Stimulated activated CD8-positive, alpha-beta memory T cell treated with anti-CD3 and anti-CD28 coated beads, Interleukin-4, amount 100 ng/mL, for 24 hours (primary cell): ENCODE measurements around the gene ISM1.
"Not testable (repeated sequence)": the region's sequence is repeated elsewhere in the genome, so short reads cannot be mapped to it uniquely, and the experiment has no call there.

Source experiments
- DNase-seq: peaks from one replicate; pipeline ENCODE4 v3.0.0-alpha.2; 2020; ENCODE audit warnings: low read depth

ISM1 gene

DNA sequence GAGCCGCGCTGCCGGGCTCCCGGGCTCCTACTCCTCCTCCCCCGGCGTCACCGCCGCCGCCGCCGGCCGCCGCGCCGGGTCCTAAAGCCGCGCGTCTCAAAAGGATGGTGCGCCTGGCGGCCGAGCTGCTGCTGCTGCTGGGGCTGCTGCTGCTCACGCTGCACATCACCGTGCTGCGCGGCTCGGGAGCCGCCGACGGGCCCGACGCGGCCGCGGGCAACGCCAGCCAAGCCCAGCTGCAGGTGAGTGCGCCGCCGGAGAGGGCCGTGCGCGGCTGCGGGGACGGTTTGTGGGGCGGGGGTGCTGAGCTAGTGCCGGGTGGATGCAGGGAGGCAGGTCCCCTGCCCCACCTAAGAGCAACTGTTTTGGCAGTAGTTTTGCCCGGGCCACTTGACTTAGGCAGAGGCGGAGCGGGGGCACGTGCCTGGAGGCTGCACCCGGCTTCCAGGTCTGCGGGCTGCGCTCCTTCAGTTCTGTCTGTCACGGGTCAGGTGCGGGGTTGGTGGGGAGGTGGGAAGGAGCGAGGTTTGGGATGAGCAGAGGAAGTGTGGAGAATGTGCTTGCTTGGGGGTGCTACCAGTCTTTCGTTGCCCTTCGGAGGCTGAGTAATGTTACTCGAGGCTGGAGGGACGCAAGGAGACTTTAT, 722 bp downstream of the ISM1 start:
- DNase-seq = peak; percentile 47

- no peak for DNase-seq
These were observed 1.2 kb downstream of the ISM1 start for GRCh38 chr20:13222319-13222716.

- no peak for DNase-seq
These were observed 2.9 kb downstream of the ISM1 start for GRCh38 chr20:13223736-13224520.

DNA sequence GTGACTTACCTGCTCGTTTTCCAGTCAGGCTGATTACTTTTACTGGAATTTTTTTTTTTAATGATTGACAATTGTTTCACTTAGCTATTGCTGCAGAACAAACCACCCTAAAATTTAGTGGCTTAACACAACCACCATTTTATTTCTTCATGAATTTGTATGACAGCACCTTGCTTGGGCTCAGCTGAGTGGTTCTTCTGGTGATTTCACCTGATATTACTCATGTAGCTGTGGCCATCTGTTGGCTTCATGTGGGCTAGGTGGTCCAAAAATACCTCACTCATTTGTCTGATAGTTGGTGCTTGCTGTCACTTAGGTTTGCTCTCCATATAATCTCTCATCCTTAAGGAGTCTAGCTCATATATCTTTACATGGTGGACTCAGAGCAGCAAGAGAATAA, 5.3 kb downstream of the ISM1 start:
- no peak for DNase-seq

DNA sequence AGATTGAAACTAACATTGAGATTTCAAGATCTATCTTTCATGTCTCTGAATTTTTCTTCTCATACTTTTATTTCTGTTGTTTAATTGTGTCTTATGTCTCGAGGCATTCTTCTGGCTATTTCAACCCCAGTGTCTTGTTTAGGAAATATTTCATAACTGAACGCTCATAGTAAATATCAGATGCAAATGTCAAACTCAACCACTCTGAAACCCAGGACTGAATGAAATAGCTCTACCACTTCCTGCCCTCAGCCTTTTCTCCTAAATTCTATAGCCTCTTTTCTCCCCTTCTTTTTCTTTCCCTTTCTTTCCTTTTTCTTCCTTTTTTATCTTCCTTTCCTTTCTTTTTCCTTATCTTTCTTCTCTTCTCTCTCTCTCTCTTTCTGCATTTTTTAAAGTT, 7.7 kb downstream of the ISM1 start:
- no peak for DNase-seq

DNA sequence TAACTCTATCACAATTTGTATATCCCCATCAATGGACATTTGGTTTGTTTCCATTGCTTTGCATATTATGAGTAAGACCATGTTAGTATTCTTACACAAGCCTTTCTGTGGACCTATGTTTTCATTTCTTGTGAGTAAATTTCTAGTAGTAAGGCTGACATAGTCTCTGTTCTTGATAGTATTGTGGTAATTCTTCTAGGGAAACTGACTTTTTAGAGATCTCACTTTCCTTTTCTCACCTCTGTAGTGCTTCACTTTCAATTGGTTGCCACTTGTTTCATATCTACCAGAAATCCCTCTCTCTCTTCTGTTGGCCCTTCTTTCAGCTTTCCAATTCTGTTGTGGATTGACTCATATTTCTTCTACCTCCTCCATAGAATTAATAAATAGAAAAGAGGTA, 8.5 kb downstream of the ISM1 start:
- no peak for DNase-seq

GRCh38 chr20:13231031-13231752, 10.1 kb downstream of the ISM1 start:
- DNase-seq = peak; percentile 2

DNA sequence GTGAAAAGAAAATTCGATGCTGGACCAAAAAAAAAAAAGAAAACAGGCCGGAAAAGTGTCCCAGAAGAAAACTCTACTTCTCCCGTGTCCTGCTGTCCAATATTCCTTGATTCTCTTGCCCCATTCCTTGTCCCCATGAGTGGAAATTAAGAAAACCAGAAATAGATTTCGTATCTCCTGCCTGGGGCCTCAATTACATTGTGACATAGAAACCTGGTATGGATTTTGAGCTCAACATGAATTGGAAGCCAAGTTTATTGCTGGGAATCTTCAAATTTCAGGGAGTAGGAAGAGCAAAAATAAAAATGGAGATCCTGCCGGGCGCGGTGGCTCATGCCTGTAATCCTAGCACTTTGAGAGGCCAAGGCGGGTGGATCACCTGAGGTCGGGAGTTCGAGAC, 11.9 kb downstream of the ISM1 start:
- no peak for DNase-seq

- no peak for DNase-seq
These were observed 13.9 kb downstream of the ISM1 start for GRCh38 chr20:13234961-13235360.

- DNase-seq = not testable (repeated sequence)
These were observed 15.3 kb downstream of the ISM1 start for GRCh38 chr20:13236360-13236759.

GRCh38 chr20:13236990-13237720, 16.1 kb downstream of the ISM1 start:
- DNase-seq = no peak

GRCh38 chr20:13238001-13238653, 17.1 kb downstream of the ISM1 start:
- no peak for DNase-seq

DNA sequence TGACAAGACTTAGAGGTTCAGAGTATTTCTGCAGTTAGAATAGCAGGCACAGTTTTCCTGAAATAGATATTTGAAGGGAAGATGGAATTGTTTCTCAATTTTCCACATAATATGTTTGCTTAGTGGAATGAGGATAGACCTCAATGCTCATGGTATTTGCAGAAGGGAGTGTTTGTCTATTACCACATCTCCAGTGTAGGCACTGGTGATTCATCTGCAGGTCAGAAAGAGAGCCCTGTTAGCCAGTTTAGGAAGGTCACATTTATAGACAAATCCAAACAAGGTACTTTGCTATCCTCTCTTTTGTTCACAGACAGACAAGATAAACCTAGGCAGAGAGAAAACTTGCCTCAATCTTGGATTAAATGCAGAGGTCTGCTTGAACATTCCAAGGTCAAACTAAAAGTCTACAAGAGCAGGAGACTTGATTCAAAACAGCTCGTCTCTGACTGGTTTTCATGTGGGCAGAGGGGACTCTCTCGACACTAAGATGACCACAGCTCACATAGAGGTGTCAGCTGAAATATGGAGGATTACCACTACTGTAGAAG, 22.8 kb downstream of the ISM1 start:
- no peak for DNase-seq

DNA sequence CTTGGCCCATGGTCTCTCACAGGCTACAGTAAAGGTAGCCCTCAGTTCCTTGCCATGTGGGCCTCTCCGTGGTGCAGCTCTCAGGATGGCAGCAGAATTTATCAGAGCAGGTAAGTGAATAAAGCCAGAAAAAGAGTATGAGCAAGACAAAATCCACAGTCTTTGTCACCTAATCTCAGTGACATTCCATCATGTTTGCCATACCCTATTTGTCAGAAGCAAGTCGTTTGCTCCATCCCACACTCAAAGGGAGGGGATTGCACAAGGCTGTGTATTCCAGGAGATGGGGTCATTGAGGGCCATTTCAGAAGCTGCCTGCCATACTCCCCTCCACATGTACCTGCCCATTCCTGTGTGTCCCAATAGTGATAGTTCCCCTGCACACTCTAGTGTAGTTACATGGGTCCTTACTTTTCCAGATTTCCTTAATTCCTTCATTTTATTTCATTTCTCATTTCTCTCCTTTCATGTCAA, 24.2 kb downstream of the ISM1 start:
- DNase-seq = no peak

DNA sequence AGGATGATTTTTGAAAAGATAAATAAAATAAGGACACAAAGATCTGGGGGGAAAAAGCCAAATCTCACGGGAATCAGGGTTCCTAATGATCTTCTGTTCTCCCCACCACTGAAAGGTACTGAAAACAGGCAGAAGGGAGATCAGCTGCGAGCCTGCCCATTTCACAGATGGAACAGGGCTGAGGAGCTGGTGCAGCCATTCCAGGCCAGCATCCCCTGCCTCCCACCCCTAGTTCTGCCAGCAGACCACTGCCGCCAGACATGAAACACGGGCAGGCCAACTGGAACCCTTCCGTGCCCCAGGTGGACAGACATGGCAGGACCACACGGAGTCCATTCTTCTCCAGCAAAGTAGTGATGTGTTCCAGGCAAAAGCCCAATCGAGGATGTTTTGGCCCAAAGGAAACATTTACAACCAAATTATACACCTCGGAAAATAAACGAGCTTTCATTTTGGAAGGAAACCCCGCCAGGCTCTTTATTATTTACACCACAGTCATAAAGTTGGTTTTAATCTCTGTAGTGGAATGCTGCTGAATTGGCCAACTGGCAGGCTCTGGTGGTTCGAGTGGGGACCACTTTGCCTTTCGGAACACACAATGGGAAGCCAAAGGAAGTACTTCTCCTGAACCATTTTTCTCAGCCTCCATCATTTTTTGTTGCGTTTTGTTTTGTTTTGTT, 28.2 kb downstream of the ISM1 start:
- DNase-seq = no peak

GRCh38 chr20:13249798-13250170, 28.7 kb downstream of the ISM1 start:
- DNase-seq = no peak

- no peak for DNase-seq
These were observed 29.2 kb downstream of the ISM1 start for GRCh38 chr20:13250251-13250650.

DNA sequence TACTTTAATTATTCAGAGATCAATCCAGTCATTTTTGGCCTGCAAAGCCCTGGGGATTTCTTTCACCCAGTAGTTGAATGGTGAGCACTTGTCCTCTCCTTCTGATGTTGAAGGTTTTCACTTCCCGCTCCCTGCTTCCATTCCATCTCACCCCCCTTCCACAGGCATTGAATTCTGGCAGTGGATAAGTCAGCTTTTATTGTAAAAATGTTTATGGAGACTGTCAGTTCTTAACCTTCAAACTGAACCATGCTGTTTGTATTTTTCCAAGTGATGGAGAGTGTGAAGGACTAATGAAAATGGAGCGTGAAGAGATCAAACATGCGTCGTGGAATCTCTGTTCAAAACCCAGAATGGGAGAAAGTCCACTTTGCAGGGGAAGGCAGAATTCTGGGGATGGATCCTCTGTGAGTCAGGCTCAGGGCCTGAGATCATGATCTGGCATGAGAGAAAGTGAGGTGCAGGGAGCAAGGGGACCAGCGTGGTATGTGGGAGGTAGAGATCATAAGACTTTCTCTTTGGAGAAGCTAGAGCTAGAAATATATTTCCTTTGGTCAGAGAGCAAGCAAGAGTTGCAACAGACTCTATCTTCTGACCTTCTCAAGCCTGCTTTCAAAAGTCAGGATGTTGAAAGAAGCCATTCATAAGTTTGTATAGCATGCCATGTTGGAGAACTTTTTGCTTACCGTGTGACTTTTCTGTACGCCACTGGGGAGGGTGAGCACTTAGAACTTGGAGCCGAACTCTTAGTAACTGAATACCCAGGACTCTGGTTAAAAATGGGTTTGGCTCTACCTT, 30.2 kb downstream of the ISM1 start:
- DNase-seq = no peak

DNA sequence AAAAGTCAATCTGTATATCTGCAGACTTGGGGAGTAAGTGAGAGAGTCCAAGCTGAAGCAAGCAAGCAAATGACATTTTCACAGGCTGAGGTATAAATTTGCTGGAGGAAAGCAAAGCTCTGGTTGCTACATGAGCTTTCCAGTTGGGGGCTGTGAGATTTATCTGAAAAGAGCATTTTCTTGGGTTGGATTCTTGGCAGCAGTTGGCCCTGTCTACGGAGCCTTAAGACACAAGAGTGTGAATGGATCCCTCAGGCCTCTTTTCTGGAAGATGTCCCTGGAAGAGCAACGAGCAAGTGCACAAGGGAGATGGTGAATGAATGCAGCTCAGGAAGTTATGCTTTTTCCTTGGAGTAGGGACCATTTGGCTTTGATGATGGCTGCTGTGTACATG, 30.8 kb downstream of the ISM1 start:
- no peak for DNase-seq

- DNase-seq = no peak
These were observed 34.3 kb downstream of the ISM1 start for GRCh38 chr20:13255356-13255755.
